HFFc6 (cell line): ENCODE measurements around the gene ARL2. TPM values are rescaled to one million over a fixed set of nuclear protein-coding genes. Genes with fewer than 3 reads are reported as not detected.
A peak's percentile ranks its signal among the peaks of the same experiment; 100 is the strongest.
"Not testable (repeated sequence)": the region's sequence is repeated elsewhere in the genome, so short reads cannot be mapped to it uniquely, and the experiment has no call there.

ENCODE experiments used
- DNase-seq: peaks from one replicate; pipeline ENCODE4 v3.0.0-alpha.2; 2018
- H3K27ac Mint-ChIP-seq: 2 replicates; pipeline ENCODE4 v1.8.0; 2020; ENCODE audit warnings: mild to moderate bottlenecking, mixed read lengths
- H3K27me3 Mint-ChIP-seq: 2 replicates; pipeline ENCODE4 v1.8.0; 2021; ENCODE audit warnings: mild to moderate bottlenecking, moderate library complexity, mixed read lengths; ENCODE audit not compliant: insufficient read depth
- H3K36me3 Mint-ChIP-seq: 2 replicates; pipeline ENCODE4 v1.8.0; 2021; ENCODE audit warnings: low read depth, mixed read lengths
- H3K4me1 Mint-ChIP-seq: 2 replicates; pipeline ENCODE4 v1.8.0; 2020; ENCODE audit warnings: low read depth, mixed read lengths
- H3K4me3 Mint-ChIP-seq: 2 replicates; pipeline ENCODE4 v1.8.0; 2020; ENCODE audit warnings: mild to moderate bottlenecking, moderate library complexity, mixed read lengths
- H3K9me3 Mint-ChIP-seq: 2 replicates; pipeline ENCODE4 v1.8.0; 2020; ENCODE audit warnings: mild to moderate bottlenecking, mixed read lengths
- total RNA-seq, 6 experiments: library from RNA; stranded (reverse); fragmentation: NEBNext Ultra II Directional; extraction: Animal tissue kit (Norgen Biotek cat#: 25700); gene quantifications; 2 replicates in 1 of 6; 3 replicates in 5 of 6; pipeline ENCODE4 v1.2.3, GENCODE V29; 2021
- TF ChIP-seq, protein P1 (sequence below): fragments of 200-600 bp; sonication (generic); IDR thresholded peaks from 2 replicates; pipeline ENCODE4 v1.5.0; 2021; ENCODE audit warnings: antibody characterized with exemption, mild to moderate bottlenecking

The ARL2 gene
- total RNA-seq, 6 experiments from 2014 or later: 76.9 to 92.1 (median 87.2) TPM

DNA sequence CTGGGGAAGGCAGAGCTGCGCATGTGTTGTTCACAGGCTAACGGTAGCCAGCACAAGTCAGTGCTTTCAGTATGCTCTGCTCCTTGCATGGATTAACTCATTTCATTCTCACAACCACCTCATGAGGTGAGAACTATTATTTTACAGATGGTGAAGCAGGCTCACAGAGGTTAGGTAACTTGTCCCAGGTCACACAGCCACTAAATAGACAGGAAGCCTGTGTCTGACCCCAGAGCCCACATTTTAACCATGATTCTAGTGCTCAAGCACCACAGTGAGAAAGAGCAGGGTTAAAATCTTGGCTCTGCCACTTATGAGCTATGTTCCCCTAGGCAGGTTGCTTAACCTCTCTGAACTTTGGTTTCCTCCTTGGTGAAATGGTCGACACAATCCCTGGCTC lies 7.0 kb downstream of the ARL2 start:
- no peak overlapping the region for H3K27ac Mint-ChIP-seq
- H3K36me3 Mint-ChIP-seq: peaks cover 10% of the 10 kb centered on the region
- DNase-seq: no peak
- H3K4me1 Mint-ChIP-seq: peaks cover 9% of the 10 kb centered on the region
- no peaks in the 10 kb centered on the region for H3K9me3 Mint-ChIP-seq
- H3K4me3 Mint-ChIP-seq: no peak overlapping the region
- TF ChIP-seq, protein P1, sequence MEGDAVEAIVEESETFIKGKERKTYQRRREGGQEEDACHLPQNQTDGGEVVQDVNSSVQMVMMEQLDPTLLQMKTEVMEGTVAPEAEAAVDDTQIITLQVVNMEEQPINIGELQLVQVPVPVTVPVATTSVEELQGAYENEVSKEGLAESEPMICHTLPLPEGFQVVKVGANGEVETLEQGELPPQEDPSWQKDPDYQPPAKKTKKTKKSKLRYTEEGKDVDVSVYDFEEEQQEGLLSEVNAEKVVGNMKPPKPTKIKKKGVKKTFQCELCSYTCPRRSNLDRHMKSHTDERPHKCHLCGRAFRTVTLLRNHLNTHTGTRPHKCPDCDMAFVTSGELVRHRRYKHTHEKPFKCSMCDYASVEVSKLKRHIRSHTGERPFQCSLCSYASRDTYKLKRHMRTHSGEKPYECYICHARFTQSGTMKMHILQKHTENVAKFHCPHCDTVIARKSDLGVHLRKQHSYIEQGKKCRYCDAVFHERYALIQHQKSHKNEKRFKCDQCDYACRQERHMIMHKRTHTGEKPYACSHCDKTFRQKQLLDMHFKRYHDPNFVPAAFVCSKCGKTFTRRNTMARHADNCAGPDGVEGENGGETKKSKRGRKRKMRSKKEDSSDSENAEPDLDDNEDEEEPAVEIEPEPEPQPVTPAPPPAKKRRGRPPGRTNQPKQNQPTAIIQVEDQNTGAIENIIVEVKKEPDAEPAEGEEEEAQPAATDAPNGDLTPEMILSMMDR: no peak
- peaks cover 4% of the 10 kb centered on the region for H3K27me3 Mint-ChIP-seq

DNA sequence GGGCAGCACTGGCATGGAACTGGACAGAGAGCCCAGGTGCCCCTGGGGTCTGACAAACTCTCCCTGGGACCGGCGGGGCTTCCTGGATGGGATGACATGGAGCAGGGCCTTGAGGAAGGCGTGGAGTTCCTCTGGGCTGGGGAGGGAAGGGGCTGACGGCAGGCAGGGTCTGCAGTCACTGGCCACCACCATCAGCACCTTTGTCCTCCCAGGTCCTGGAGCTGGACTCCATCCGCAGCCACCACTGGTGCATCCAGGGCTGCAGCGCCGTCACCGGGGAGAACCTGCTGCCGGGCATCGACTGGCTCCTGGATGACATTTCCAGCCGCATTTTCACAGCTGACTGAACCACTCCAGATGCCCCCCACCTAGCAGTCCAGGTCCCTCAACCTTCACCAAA lies 7.5 kb downstream of the ARL2 start:
- TF ChIP-seq, protein P1: no peak
- peaks cover 5% of the 10 kb centered on the region for H3K4me1 Mint-ChIP-seq
- H3K9me3 Mint-ChIP-seq: no peaks in the 10 kb centered on the region
- peaks cover 6% of the 10 kb centered on the region for H3K36me3 Mint-ChIP-seq
- H3K4me3 Mint-ChIP-seq: no peak overlapping the region
- peaks cover 2% of the 10 kb centered on the region for H3K27me3 Mint-ChIP-seq
- no peak for DNase-seq
- H3K27ac Mint-ChIP-seq: no peak overlapping the region

DNA sequence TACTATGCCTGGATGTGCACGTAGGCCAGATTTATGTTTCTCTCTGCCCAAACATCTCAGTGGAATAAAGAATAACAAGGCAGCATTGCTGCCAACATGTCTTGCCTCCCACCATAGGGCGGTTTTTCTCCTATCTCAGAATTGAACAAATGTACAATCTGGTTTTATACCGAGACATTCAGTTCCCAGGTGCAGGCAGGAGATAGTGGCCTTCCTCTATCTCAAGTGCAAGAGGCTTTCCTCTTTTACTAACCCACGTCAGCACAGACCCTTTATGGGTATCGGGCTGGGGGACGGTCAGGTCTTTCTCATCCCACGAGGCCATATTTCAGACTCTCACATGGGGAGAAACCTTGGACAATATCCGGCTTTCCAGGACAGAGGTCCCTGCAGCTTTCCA lies 9.5 kb downstream of the ARL2 start:
- not testable (repeated sequence) for H3K9me3 Mint-ChIP-seq, DNase-seq, H3K4me3 Mint-ChIP-seq, H3K36me3 Mint-ChIP-seq, H3K27ac Mint-ChIP-seq, H3K27me3 Mint-ChIP-seq
- H3K4me1 Mint-ChIP-seq: peaks cover 15% of the 10 kb centered on the region

DNA sequence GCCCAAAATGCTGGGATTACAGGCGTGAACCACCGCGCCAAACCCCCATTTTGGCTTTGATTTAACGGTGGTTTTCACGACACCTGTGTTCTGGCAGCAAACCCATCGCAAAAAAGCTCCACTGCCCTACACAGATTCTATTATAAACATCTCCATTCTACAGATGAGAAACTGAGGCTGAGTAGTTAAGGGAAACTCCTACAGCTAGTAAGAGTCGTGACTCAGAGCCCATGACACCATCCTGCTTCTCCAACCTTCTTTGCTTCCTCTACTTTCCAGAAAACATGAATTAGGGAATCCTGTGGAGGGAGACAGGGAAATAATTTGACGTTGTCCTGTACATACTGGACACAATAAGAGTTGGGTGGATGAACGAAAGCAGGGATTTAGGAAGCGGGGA lies 12.8 kb downstream of the ARL2 start:
- Mint-ChIP-seq H3K27ac (peak overlapping the region; percentile 79), H3K4me3 (peak overlapping the region; percentile 86), H3K36me3 (no peaks in the 10 kb centered on the region), H3K9me3 (no peaks in the 10 kb centered on the region), H3K27me3 (no peaks in the 10 kb centered on the region), H3K4me1 (peaks cover 18% of the 10 kb centered on the region)
- TF ChIP-seq, protein P1: no peak
- DNase-seq: peak; percentile 40

DNA sequence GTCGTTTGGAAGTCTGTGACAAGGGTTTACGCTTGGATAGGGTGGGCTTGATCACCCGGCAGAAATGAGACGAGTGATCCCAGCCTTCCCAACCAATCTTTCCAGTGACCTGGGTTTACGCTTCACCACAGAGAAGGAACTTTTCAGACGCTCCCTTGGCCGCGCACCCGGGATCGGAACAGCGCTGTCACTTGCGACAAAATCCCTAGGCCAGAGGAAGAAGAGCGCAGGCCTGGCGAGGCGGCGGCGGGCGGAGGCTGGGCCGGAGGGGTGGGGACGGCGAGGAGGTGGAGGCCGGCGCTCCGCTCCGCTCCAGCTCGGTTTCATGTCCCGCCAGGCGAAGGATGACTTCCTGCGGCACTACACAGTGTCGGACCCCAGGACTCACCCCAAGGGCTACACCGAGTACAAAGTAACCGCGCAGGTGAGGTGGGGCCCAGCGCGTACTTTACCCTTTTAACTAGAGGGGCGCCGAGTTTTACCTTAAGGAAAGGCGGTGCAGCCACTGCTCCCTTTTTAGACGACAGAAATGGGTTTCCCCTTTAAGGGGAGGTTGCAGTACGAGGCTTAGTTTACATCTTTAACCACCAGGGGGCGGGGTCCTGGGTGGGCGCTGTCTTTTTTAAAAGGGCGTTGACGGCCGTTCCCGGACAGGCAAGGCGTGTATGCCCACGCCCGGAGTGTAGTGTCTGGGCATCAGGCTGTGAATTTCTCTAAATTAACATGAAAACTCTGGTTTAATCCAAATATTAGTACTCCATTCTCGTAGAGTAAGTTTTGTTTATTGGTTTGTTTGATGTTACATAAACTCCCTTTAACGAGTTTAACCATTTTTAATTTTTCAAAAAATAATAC lies 13.5 kb downstream of the ARL2 start, which contains the start of gene SNX15:
SNX15 (plus strand) TSS at position 227 of the 855 bp plus-strand sequence; CDS start at position 326, 99 bp downstream.
- Mint-ChIP-seq H3K36me3 (no peaks in the 10 kb centered on the region), H3K4me1 (peaks cover 18% of the 10 kb centered on the region), H3K9me3 (no peaks in the 10 kb centered on the region), H3K27me3 (no peaks in the 10 kb centered on the region), H3K27ac (peak within 1 kb of the TSS; percentile 79), H3K4me3 (peak within 1 kb of the TSS; percentile 86)
- TF ChIP-seq, protein P1: peak; percentile 97
- DNase-seq: peak; percentile 94

DNA sequence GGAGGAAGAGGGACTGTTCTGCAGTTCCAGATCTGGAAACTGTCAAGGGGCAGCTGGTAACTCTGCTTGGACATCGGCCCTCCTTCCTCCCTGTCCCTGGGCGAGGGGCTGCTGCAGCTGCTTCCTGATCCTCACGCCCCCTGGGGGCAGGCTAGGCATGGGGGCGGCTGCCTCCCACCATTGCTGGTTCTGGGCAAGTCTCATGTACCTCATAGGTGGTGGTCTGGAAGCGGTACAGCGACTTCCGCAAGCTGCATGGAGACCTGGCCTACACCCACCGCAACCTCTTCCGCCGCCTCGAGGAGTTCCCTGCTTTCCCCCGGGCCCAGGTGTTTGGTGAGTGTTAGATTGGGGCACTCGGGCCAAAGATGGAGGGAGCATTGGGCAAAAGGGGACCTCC lies 18.3 kb downstream of the ARL2 start:
- H3K9me3 Mint-ChIP-seq: no peaks in the 10 kb centered on the region
- H3K36me3 Mint-ChIP-seq: no peaks in the 10 kb centered on the region
- peaks cover 11% of the 10 kb centered on the region for H3K4me1 Mint-ChIP-seq
- DNase-seq: no peak
- H3K4me3 Mint-ChIP-seq: no peak overlapping the region
- H3K27me3 Mint-ChIP-seq: no peaks in the 10 kb centered on the region
- TF ChIP-seq, protein P1: no peak
- no peak overlapping the region for H3K27ac Mint-ChIP-seq
